ENCODE data around the gene CT47C1.
A peak's percentile ranks its signal among the peaks of the same experiment; 100 is the strongest.

The CT47C1 gene

GRCh38 chrX:119073200-119073905, 560 bp downstream of the CT47C1 start:
- DNase-seq, result no peak

DNA sequence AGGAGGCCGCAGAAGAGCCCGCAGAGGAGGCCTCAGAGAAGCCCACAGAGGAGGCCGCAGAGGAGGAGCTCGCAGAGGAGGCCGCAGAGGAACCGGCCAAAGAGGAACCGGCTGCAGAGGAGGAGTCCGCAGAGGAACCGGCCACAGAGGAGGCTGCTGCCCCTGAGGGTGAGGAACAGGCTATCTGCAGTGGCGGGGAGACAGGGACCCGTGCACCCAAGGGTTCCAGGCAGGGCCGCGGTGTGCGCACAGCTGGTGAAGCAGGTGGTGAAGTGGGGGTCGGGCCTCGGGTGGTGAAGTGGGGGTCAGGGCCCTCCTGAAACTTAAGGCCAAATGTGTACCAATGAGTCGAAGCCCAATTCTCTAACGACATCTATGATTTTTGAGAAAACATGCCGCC, 1.1 kb downstream of the CT47C1 start:
- no peak for DNase-seq

- DNase-seq, result no peak
Observed at GRCh38 chrX:119075270-119076025, 2.7 kb downstream of the CT47C1 start.

- DNase-seq, result no peak
Observed at GRCh38 chrX:119082278-119082677, 9.5 kb downstream of the CT47C1 start.

DNA sequence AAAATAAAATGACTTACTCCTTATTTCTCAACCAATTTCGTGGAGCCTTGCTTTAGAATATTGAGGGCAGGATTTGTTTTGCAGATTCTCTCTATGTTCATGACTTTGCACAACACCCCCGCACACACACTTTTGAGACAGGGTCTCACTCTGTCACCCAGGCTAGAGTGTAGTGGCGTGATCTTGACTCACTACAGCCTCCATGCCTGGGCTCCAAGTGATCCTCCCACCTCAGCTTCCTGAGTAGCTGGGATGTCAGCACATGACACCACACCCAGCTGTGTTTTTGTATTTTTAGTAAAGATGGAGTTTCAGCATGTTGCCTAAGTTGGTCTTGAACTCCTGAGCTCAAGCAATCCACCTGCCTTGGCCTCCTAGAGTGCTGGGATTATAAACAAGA, 12.0 kb downstream of the CT47C1 start:
- no peak for DNase-seq

DNA sequence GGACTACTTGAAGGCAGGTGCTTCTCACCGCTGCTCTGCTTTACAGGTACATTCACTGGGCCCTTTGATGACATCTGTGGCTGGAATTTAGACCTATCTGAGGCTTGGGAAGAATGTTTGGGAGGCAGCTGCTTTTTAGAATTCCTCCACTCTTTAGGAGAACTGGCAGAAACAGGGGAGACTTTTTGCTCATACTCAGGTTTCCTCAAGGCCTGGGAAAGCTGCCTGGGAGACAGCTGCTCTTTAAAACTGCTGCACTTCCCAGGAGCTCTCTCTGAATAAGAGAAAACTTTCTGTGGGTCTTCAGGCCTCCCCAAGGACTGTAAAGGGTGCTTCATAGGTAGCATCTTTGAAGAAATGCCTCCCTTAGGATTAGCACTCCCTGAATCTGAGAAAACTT, 14.3 kb downstream of the CT47C1 start:
- no peak for DNase-seq

DNA sequence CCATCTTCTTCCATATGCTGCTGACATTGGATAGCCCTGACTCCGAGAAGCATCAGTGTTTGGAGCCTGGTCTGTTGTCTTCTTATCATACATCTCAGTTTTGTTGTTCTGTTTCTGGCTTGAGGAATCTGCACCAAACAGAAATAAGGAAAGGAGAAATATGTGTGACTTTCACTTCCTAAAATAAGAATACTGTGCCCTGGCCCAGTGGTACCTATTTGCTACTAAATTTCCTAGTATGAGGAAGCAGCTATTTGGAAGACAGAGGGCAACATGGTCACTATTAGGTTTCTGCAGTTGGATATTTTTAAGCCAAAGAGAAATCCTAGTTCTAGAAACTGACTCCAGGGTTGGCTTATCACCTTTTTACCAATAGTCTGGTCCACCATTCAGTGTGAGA, 16.8 kb downstream of the CT47C1 start:
- peak in 1 of 51 donors; percentile 0 for DNase-seq

- no peak for DNase-seq
Observed at GRCh38 chrX:119090627-119091026, 17.8 kb downstream of the CT47C1 start.

DNA sequence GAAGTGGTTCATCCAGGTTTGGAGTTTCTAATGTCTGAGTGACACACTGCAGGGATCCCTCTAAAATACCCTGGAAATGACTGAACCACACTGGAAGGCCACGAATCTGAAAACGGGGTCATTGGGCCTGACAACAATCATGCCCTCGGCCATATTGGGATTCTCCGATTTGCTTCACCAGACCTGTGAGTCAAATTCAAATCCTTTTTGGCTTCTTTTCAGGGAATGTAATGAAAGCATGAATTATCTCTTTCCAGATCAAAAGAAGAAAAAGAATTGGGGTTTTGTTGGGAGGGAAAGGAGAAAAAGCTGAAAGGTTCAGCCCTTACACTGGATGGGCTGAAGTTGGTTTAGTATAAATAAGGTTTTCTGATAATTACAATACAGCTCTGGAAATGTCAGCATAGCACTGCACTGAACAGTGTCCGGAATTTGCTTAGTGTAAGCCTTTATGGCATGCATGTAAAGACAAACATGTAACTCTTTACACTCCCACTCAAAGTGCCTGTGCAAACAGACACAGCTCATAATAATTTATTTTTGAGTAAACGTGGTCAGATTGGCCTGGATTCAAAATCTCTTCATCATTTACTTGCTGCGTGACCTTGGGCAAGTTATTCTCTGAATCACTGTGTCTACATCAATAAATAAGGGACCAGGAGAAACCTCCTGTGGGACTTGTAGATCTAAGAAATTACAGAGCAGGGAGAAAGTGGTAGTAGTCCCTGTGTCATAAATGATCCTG, 21.4 kb downstream of the CT47C1 start:
- DNase-seq, result no peak

- no peak for DNase-seq
Observed at GRCh38 chrX:119094819-119095218, 22.0 kb downstream of the CT47C1 start.

- no peak for DNase-seq
Observed at GRCh38 chrX:119095936-119096335, 23.1 kb downstream of the CT47C1 start.

DNA sequence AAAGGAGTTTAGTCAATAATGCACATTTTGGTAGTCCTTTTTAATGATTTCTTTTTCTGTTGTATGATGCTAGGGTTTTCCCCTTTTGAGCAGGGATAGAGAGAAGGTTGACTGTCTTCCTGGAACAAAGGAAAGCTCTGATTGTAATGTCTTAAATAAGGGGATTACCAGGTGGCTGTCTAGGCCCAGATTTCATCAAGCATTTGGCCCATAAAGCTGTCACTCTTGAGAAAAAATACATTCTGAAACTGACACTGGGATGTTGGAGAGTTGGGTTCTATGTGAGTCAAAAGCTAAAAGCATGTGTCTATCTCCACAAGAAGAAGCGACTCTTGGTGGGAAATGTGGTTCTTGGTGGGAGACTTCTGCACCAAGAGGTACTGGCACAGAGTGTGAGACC, 28.4 kb downstream of the CT47C1 start:
- DNase-seq, result no peak

- DNase-seq, result no peak
Observed at GRCh38 chrX:119105826-119106225, 33.0 kb downstream of the CT47C1 start.

DNA sequence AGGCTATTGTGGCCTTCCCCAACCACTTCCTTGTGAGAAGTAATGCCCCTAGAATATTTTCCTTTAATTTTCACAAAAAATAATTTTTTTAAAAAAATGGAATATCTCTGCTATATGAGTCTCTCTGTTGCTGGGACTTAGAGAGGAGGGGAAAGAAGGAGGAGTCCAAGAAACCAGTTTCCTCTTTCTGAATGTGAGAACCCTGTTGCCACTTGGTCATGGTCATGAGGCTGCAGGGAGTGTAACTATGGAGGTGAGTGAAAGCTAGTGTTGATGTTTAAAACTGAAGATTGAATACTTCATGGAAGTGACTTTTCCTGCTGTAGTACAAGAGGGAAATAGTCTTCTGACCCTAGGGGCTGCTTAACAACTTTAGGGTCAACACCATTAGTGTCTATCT, 34.4 kb downstream of the CT47C1 start:
- DNase-seq, result no peak

DNA sequence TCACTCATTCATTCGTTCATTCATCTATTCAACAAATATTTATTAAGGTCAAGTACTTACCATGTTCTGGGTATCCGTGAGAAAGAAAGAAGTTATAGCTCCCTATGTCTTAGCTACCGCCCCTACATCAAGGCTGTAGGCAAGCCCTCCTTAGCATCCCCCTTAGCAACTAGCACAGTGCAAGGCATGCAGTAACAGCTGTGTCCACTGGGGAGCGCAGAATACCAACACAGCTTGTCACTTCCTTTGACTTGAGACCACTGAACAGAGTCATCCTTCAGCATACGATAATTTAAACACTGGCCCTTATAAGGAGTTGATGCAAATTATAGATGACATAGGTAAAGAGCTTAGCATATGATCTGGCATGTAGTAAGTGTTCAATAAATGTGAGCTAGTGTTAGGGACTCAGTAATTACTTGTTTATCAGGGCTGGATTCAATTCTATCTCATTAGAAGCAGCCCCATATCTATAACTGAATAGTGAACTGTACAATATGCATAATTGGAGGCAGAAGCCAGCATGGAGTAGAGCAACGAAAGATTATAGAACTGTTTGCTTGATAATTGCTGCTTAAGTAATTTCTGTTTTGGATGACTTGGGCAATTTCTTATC, 46.1 kb downstream of the CT47C1 start:
- DNase-seq, result peak in 29 of 51 donors; percentile 0 to 33 (median 2)

GRCh38 chrX:119121341-119121740, 48.5 kb downstream of the CT47C1 start:
- no peak for DNase-seq

Measured in hypothalamus (tissue), 51 donors.